H1 (cell line): Measurements from ENCODE around the gene TIGIT. TPM values are rescaled to one million over a fixed set of nuclear protein-coding genes. Genes with fewer than 3 reads are reported as not detected.

Experiments
- CHD7 ChIP-seq: fragments of 300-600 bp; sonication (generic); IDR thresholded peaks from 2 replicates; pipeline ENCODE4 v1.7.1; 2012; ENCODE audit warnings: low read length, moderate library complexity, mild to moderate bottlenecking, inconsistent platforms; ENCODE audit not compliant: insufficient replicate concordance
- CTCF ChIP-seq, 3 experiments: IDR thresholded peaks; 1 replicate in 2 of 3; 2 replicates in 1 of 3; pipeline versions ENCODE4 v1.5.1 to v1.6.1; 2011; ENCODE audit warnings: low read length in 3 of 3, mild to moderate bottlenecking in 3 of 3, inconsistent platforms in 2 of 3, low read depth in 1 of 3, moderate library complexity in 1 of 3; ENCODE audit not compliant: insufficient read depth in 1 of 3; ENCODE audit errors: control extremely low read depth in 1 of 3
- EP300 ChIP-seq, 2 experiments: IDR thresholded peaks; 1 replicate in 1 of 2; 2 replicates in 1 of 2; pipeline ENCODE4 v1.6.1; 2011 to 2012; ENCODE audit warnings: low read depth in 2 of 2, low read length in 2 of 2, mild to moderate bottlenecking in 2 of 2, borderline replicate concordance in 1 of 2, inconsistent platforms in 1 of 2, moderate library complexity in 1 of 2
- EZH2 ChIP-seq: fragments of 200-600 bp; sonication (generic); IDR thresholded peaks from 2 replicates; pipeline ENCODE4 v1.7.1; 2012; ENCODE audit warnings: low read depth, mild to moderate bottlenecking, moderate library complexity, low read length, inconsistent platforms; ENCODE audit not compliant: severe bottlenecking
- JUND ChIP-seq: IDR thresholded peaks from 2 replicates; pipeline ENCODE4 v1.6.1; 2011; ENCODE audit warnings: mild to moderate bottlenecking, improper control_type of control experiment, low read length
- SIN3A ChIP-seq, 2 experiments: IDR thresholded peaks in 1 of 2; conservative IDR thresholded peaks in 1 of 2; 2 replicates each; pipeline ENCODE4 v1.6.1; 2011 to 2012; ENCODE audit warnings: low read length in 2 of 2, improper control_type of control experiment in 1 of 2, low read depth in 1 of 2, mild to moderate bottlenecking in 1 of 2
- YY1 ChIP-seq: IDR thresholded peaks from 2 replicates; pipeline ENCODE4 v1.6.1; 2011; ENCODE audit warnings: low read depth, mild to moderate bottlenecking, low read length
- ZNF274 ChIP-seq: IDR thresholded peaks from 2 replicates; pipeline ENCODE4 v1.7.0; 2012; ENCODE audit warnings: low read length, borderline replicate concordance; ENCODE audit errors: extremely low read depth
- polyA plus RNA-seq, 7 experiments: library from polyadenylated mRNA; depleted of rRNA in 3 of 7; stranded (reverse) in 5 of 7; unstranded in 2 of 7; fragments of >200 nt in 5 of 7; fragments of 200-250 nt in 2 of 7; gene quantifications; 1 replicate in 5 of 7; 2 replicates in 1 of 7; 4 replicates in 1 of 7; pipeline versions ENCODE4 v1.2.1 to v1.2.3, GENCODE V29; 2011 to 2013; ENCODE audit warnings: missing spikeins in 2 of 7, mixed read lengths in 2 of 7
- total RNA-seq: library from RNA; stranded (reverse); fragmentation: NEBNext Ultra II Directional; extraction: Animal tissue kit (Norgen Biotek cat#: 25700); gene quantifications from 2 replicates; pipeline ENCODE4 v1.2.1, GENCODE V29; 2021

TIGIT gene
- total and polyA plus RNA-seq, 2 of the 8 experiments (the other 6 are each of a cell fraction or from before 2014, with no cell fraction given), result 0.02 TPM; not detected in 1

DNA sequence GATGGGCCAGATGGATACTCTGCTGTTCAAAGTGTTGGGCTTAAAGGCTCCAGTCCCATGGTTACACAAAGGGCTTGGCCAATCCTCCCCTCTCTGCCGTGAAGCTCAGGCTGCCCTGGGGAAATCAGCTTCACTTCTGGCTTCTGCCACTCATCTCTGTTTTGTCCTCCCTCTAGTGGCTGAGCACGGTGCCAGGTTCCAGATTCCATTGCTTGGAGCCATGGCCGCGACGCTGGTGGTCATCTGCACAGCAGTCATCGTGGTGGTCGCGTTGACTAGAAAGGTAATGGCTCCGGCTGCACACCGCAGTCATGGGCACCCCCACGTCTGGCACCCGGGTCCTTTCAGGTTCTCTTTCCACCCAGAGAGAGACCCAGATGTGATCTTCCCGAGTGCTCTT is 5.6 kb downstream of the TIGIT start (continued):
- TF ChIP-seq CHD7 (no peak), CTCF (IDR thresholded peaks at IDR 0.05; ENCODE audit: control extremely low read depth in 1 of 3, insufficient read depth in 1 of 3, low read depth in 1 of 3, low read length in 3 of 3) (peak; percentile 40 to 59 (median 40)), EP300 (IDR thresholded peaks at IDR 0.05; ENCODE audit: borderline replicate concordance in 1 of 2, low read depth in 2 of 2, low read length in 2 of 2) (no peak), SIN3A (conservative IDR thresholded peaks at IDR 0.05 in 1 of 2, IDR thresholded peaks at IDR 0.05 in 1 of 2; ENCODE audit: low read depth in 1 of 2, low read length in 2 of 2) (no peak), JUND (no peak), ZNF274 (no peak), YY1 (peak; percentile 35; the same call in 1 of the 2 replicates), EZH2 (no peak)
